ENCODE measurements around the gene SRGAP3.
A peak's percentile ranks its signal among the peaks of the same experiment; 100 is the strongest.

Gene SRGAP3

GRCh38 chr3:9007213-9007612 lies 242.2 kb downstream of the SRGAP3 start:
- no peak for DNase-seq

DNA sequence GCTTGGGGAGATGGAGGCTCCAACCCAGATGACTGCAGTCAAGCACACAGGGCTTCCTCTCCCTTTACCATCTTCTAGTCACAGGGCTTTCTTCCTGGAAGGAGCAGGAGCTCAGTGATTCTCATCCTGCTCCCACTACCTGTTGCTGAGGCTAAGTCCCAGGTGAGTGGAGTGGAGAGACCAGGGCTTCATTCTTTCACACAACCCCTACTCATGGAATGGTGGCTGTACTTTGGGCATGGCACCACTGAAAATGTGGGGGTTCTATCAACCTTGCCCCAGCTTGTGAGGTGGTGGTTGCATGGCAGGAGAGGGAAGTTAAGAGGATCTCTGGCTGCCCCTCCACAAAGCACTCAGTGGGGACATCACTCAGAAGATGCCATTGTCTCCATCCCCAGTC lies 249.4 kb downstream of the SRGAP3 start:
- no peak for DNase-seq

GRCh38 chr3:8997151-8997550 lies 252.3 kb downstream of the SRGAP3 start:
- DNase-seq, result no peak

DNA sequence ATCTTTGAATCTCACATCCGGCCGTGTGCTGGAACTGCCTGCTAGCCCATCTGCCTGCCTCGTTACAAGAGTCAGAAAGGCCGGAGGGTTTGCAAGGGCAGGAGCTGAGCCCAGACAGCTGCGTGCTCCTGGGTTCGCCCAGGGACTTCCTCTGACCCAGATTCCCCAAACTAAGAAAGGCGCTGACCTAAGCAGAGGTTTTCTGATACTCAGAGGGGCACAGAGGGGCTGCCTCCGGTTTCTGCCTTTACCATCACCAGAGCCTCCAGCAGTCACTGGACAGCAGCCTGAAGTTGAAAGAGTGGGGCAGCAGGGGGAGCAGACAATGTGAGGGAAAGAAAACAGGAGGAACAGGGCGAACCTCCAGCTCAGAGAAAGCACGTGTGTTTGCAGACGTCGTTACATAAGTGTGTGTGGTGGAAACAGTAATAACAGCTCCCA lies 252.7 kb downstream of the SRGAP3 start:
- DNase-seq, result no peak

DNA sequence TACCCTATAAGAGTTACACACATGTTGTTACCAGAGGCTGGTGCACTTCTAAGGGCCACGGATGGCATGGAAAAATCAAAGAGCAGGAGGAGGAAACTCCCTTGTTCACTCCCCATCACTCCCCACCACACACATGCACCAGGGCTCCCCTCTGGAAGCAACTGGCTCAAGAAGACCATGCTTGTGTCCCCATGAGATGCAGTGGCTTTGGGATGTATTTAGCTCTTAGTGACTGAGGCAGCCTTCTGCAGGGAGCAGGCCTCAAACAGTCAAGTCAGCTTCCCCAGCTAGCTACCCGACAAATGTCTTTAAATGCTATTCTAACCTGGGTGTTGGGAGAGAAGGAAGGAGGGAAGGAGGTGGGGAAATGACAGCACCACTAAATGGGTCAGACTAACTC lies 253.2 kb downstream of the SRGAP3 start:
- DNase-seq, result no peak

DNA sequence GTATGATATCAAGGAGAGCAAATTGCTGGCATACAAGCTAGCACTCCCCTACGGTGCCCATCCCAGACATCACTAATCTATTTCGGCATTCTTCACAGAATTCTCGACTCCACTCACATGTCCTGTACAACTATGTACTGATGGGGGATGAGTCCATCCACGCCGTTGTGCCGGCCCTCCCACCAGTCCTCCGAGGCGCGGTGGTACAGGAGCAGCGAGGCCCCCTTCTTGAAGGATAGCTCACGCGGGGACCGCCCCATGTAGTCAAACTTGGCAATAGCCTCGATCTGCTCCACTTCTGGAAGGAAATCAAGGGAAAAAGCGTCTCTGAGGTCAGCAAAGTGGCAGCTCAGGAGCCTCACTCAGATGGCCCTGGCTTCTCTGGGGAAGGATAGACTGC lies 255.2 kb downstream of the SRGAP3 start:
- DNase-seq, result no peak

GRCh38 chr3:8993331-8993730 lies 256.1 kb downstream of the SRGAP3 start:
- no peak for DNase-seq

DNA sequence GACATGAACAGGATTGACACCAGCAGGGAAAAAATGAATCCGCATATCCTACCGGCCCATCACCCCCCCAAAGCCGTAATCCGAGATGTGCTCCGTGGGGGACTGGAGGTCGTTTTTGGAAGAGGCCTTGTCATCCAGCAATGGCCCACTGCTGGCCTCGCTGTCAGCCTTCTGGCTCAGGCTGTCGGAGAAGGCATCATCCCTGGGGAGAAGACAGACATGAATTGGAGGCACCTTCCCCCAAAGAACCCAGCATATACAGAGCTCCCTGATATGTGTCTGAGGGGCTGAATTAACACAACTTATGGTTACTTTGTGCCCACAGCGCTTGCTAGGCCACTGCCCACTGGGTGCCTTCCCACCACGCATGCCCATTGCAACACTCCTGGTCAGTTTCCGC lies 256.6 kb downstream of the SRGAP3 start:
- no peak for DNase-seq

- DNase-seq, result no peak
Measured at GRCh38 chr3:8992199-8992598, 257.2 kb downstream of the SRGAP3 start.

- DNase-seq, result no peak
Measured at GRCh38 chr3:8990266-8991215, 258.9 kb downstream of the SRGAP3 start.

DNA sequence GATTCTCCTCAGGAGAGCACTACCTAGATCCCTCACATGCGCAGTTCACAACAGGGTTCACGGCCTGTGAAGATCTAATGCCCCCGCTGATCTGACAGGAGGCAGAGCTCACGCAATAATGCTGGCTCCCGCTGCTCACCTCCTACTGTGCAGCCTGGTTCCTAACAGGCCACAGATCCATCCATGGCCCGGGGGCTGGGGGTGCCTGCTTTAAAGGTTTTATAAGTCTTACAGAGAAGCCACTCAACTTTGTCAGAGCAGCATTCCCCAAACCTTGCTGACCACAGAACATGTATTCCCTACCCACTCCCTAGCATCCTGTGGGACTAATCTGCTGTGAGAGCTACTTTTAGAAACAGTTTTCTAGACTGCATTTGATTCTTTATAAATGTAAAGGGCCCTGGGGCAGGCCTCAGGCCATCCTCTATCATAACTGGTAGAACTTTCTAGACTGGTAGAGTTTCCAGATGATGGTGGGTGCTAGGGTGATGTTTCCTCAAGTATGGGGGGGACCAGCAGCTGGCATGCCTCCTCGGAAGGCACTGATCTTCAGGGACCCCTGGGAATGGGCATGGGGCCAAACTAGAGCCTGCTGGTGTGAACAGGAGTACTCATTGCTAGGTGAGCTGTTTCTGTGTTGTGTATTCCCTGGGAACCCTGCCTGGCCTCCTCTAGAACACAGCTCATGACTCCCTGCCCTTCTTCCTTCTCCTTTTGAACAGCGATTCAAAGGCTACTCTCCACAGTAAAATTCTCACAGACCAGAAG lies 260.5 kb downstream of the SRGAP3 start:
- DNase-seq, result no peak

GRCh38 chr3:8988384-8988655 lies 261.1 kb downstream of the SRGAP3 start:
- DNase-seq, result no peak

DNA sequence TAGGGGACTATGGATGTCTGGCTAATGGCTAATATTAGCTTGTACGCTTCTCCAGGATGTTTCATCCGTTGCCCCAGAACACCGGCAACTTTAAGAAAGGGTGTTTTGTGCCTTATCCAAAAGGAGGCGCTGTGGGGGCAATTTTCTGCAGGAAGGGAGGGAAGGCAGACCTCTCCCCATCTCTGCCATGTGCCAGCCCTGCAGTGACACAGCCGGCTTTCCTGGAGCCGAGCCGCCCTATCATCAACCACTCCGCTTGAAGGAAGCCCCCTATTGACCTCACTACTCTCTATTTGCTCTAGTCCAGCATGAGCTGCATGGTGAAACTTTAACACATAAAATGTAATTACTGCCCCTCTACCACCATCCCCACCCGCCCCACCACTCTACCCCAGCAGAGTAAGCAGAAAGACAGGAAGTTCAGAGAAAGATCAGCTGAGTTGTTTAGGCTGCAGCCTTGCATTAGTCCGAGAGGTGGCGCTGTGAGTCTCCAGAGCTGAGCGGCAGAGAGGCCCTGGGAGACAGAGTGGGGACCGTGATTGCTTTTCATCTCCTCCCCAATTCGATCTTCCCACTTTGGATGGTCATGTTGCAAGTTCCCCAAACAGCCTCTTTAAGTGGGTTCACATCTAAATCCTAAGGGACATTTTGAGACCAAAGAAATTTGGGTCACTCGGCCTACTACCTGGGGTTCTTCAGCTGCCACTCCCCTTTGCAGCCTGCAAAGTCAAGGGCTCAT lies 261.6 kb downstream of the SRGAP3 start:
- peak; percentile 3 for DNase-seq

DNA sequence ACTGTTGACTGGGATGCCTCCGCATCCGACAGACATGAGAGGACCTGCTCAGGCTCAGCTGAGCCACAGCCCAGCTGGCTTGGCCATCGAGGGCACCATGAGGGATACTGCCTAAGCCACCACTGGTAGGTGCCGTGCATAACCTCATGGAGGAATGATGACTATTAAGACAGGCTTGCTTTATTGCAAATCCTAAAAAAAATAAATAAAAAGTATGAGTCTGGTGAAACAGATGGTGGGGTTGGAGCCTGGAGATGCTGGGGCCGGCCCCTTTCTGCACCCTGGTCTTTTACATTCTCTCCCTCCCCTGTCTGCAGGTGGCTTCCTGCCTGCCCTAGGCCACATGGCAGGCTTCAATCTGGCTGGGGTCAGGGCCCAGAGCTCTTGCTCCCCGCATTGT lies 262.2 kb downstream of the SRGAP3 start:
- DNase-seq, result no peak

GRCh38 chr3:8986741-8987140 lies 262.7 kb downstream of the SRGAP3 start:
- no peak for DNase-seq

DNA sequence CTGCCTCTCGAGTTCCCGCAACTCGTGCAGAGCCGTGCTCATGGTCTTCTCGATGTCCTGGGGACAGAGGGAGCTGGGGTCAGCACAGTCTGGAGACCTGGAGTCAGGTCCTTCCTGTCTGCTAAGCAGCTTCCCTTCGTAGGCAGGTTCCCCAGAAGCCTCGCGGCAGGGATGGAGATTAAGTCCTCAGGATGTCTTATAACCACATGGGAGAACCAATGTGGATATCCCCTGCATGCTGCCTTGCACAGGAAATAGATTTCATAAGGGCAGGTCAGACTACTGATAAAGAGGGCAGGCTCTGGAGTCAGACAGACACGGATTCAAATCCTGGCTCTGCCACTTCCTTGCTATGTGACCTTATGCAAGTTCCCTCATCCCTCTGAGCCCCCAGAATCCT lies 263.6 kb downstream of the SRGAP3 start:
- DNase-seq, result no peak

GRCh38 chr3:8985411-8985831 lies 264.0 kb downstream of the SRGAP3 start:
- no peak for DNase-seq

- no peak for DNase-seq
Measured at GRCh38 chr3:8984526-8984925, 264.9 kb downstream of the SRGAP3 start.

DNA sequence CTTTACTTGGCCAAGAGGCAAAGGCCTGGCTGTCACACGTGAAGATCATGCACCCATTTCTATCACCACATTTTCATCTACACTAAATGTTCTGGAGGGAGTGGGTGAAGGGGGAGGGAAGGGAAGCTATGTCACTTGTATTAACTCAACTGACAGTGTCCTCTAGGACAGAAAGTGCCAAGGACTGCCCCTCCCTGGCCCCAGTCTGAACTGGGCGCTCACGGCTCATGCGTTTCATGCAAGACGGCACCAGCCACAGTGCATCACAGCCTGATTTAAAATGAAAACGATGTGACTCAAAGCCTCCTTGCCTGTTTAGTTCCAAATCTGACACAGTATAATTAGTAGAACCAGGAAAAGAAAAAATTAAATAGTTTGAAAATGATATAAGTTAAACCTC lies 265.4 kb downstream of the SRGAP3 start:
- DNase-seq, result no peak

GRCh38 chr3:8983591-8983990 lies 265.9 kb downstream of the SRGAP3 start:
- DNase-seq, result no peak

GRCh38 chr3:8983026-8983425 lies 266.4 kb downstream of the SRGAP3 start:
- no peak for DNase-seq

GRCh38 chr3:8982509-8982908 lies 266.9 kb downstream of the SRGAP3 start:
- peak; percentile 37 for DNase-seq

GRCh38 chr3:8981700-8982099 lies 267.7 kb downstream of the SRGAP3 start:
- DNase-seq, result no peak

- peak; percentile 19 for DNase-seq
Measured at GRCh38 chr3:8981296-8981695, 268.1 kb downstream of the SRGAP3 start.
